Measurements from ENCODE around the gene CDC6.

The CDC6 gene

DNA sequence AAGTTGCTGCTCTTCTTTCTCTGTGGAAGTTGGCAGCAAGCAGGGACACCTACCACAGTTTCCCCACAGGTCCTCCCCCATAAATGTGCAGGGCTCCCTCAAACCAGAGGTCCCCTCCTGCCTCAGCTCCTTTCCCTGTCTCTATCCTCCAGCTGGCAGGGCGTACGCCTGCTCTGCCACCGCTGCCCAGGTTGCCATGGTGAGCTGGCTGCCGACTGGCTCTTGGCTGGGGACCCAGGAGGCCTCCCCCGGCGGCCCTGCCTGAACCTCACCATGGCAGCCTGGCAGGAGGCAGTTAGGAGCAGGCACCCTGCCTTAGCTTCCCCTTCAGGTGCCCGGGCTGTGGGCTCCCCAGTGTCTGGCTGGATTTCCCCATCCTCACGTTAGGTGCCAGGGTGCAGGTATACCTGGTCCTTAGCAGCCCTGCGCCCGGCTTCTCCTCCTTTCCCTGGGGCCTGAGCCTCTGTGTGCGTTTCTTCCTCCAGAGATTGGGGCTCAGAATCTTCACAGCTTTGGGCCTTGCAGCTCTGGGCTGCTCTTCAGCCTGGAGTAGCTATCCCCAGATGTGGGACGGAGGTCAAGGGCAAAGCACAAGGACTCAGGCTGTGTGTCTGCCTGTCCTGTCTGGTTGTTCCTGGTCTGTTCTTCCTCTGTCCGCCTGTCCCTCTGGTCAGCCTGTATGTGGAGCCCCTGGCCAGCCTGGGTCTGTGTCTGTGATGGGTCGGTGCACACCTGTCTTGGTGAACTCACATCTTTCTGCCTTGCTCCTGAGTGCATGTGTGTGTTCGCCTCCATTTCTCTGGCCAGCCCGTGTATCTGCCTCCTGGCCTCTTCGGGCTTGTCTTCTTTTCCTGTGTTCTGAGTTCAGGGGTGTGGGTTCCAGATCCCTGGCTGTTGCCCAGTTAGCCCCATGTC lies 61.1 kb downstream of the CDC6 start:
- TF ChIP-seq POLR2A (IDR thresholded peaks at IDR 0.05; ENCODE audit: extremely low read depth, insufficient read length) (no peak), MYC (IDR thresholded peaks at IDR 0.05; ENCODE audit: low read depth, low read length) (no peak)
- H3K4me3 ChIP-seq (ENCODE audit: low read depth, low read length), result no peak overlapping the region
- DNase-seq (ENCODE audit: low read depth), result no peak

GRCh38 chr17:40349477-40349894 lies 61.8 kb downstream of the CDC6 start:
- no peak overlapping the region for H3K4me3 ChIP-seq (ENCODE audit: low read depth, low read length)
- TF ChIP-seq POLR2A (IDR thresholded peaks at IDR 0.05; ENCODE audit: extremely low read depth, insufficient read length), result no peak
- no peak for TF ChIP-seq CTCF (IDR thresholded peaks at IDR 0.05; ENCODE audit: low read depth, low read length)
- no peak for TF ChIP-seq MYC (IDR thresholded peaks at IDR 0.05; ENCODE audit: low read depth, low read length)
- no peak for TF ChIP-seq MAX (IDR thresholded peaks at IDR 0.05; ENCODE audit: low read depth, low read length)
- no peak for DNase-seq (ENCODE audit: low read depth)

DNA sequence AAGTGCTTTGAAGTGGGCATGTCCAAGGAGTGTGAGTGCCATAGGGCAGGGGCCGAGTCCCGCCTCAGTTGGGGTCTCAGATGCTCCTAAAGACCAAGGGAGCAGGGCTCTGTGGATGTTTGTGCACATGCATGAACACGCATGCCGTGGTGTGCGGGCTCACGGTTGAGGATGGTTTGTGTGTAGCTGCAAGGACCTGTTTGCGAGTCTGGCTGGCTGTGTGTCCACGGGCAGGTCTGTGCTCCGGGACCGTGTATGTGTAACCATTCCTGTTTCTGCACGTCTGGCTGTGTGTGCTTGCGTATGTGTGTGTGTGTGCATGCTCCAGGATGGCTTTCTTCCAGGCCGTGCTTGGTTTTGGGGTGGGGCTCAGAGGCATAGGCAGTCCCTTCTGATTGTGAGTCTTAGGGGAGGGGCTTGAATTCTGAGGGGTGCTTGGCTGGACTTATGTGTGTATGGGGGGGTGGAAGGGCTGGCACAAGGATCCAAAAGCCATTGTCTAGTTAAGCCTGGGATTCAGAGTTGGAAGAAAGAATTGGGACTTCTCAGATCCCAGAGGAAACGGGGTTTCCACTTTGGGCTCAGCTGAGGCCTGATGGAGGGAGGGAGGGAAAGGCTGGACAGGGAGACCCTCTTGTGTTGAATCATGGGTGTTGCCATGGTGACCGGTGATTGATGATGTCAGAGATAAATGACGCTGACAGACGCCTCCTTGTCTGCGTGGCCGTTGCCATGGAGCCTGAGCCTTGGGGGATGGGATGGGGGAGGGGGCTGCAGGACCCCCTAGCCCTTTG lies 62.4 kb downstream of the CDC6 start:
- TF ChIP-seq CTCF (IDR thresholded peaks at IDR 0.05; ENCODE audit: low read depth, low read length) (no peak), POLR2A (IDR thresholded peaks at IDR 0.05; ENCODE audit: extremely low read depth, insufficient read length) (no peak), MYC (IDR thresholded peaks at IDR 0.05; ENCODE audit: low read depth, low read length) (no peak), MAX (IDR thresholded peaks at IDR 0.05; ENCODE audit: low read depth, low read length) (no peak)
- DNase-seq (ENCODE audit: low read depth), result no peak
- H3K4me3 ChIP-seq (ENCODE audit: low read depth, low read length), result no peak overlapping the region

DNA sequence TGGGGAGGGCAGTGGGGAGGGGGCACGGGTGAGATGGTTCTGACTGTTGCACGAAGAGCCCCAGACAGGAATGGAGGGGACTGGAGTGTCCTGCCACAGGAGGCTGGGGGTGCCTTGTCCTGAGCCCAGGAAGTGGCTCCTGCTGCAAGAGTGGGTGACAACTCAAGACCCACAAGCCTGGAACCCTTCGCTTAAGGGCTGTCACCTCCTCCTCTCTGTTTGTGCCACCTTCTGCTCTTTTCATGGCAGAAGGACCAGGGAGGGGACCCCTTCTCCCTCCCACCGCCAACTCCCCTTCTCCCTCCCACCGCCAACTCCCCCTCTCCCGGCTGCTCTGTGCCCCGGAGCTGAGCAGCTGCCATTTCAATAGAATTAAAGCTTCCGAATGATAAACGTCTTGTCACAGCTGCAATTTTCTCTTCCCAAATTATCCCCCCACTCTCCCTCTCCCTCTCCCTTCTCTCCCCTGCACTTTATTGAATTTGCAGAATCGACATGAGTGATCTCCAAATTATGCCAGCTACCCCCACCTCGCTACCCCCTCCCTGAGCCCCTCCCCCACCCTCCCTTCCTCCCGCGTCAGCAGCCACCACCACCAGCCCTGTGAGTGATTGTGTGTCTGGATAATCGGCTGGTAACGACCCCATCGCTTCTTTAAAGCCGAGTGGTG lies 63.1 kb downstream of the CDC6 start:
- DNase-seq (ENCODE audit: low read depth), result no peak
- H3K4me3 ChIP-seq (ENCODE audit: low read depth, low read length), result no peak overlapping the region
- no peak for TF ChIP-seq MYC (IDR thresholded peaks at IDR 0.05; ENCODE audit: low read depth, low read length)
- no peak for TF ChIP-seq POLR2A (IDR thresholded peaks at IDR 0.05; ENCODE audit: extremely low read depth, insufficient read length)

DNA sequence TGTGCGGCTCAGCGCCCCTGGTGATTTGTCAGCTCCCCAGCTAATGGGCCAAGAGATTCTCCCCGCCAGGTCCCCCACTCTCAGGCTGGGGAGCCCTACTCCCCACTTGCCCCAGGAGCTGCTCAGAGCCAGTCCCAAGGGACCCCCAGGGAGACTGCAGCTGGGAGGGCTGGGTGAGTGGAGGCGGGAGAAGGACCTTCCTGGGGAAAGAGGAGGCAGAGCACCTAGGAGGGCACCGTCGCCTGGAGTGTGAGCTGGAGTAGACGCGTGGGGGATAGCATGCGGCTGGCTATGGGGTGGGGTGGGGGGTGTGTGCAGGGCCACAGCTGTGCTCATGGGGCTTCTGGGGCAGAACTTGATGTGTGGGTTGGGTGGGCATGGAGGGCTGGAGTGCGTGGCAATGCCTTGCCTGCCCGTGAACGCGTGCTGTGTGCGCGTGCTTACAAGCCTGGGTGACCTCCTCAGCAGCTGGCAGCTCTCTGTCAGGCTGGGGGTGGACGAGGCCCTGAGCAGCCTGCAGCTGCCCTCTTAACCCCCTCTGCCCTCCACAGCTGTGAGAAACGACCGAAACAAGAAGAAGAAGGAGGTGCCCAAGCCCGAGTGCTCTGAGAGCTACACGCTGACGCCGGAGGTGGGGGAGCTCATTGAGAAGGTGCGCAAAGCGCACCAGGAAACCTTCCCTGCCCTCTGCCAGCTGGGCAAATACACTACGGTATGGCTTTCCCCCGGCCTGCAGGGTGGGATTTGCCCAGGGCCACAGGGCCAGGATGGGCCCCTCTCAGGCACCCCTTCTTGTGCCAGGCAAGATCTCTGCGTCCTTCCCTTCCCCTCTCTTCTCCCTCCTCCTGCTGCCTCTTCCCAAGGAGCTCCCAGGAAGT lies 63.9 kb downstream of the CDC6 start:
- TF ChIP-seq MYC (IDR thresholded peaks at IDR 0.05; ENCODE audit: low read depth, low read length), result no peak
- TF ChIP-seq POLR2A (IDR thresholded peaks at IDR 0.05; ENCODE audit: extremely low read depth, insufficient read length), result no peak
- no peak for TF ChIP-seq CTCF (IDR thresholded peaks at IDR 0.05; ENCODE audit: low read depth, low read length)
- TF ChIP-seq MAX (IDR thresholded peaks at IDR 0.05; ENCODE audit: low read depth, low read length), result no peak
- no peak overlapping the region for H3K4me3 ChIP-seq (ENCODE audit: low read depth, low read length)
- no peak for DNase-seq (ENCODE audit: low read depth)

- TF ChIP-seq CTCF (IDR thresholded peaks at IDR 0.05; ENCODE audit: low read depth, low read length), result no peak
- TF ChIP-seq POLR2A (IDR thresholded peaks at IDR 0.05; ENCODE audit: extremely low read depth, insufficient read length), result no peak
- no peak for TF ChIP-seq MYC (IDR thresholded peaks at IDR 0.05; ENCODE audit: low read depth, low read length)
- TF ChIP-seq MAX (IDR thresholded peaks at IDR 0.05; ENCODE audit: low read depth, low read length), result no peak
- no peak overlapping the region for H3K4me3 ChIP-seq (ENCODE audit: low read depth, low read length)
- DNase-seq (ENCODE audit: low read depth), result no peak
These were observed 64.6 kb downstream of the CDC6 start for GRCh38 chr17:40352237-40352778.

Measured in NB4 (cell line).